Neural progenitor cell (in vitro differentiated cells): ENCODE results near the gene TCF7. TPM values are rescaled to one million over a fixed set of nuclear protein-coding genes. Genes with fewer than 3 reads are reported as not detected.

ENCODE experiments used
- DNase-seq: peaks from one replicate; pipeline ENCODE4 v3.0.0-alpha.2; 2016; ENCODE audit warnings: low spot score
- H2AFZ ChIP-seq: fragments of 200-600 bp; sonication (generic); replicated peaks from 2 replicates; pipeline ENCODE4 v1.6.1; 2016; ENCODE audit warnings: antibody characterized with exemption
- H3F3A ChIP-seq: fragments of 200-600 bp; sonication (generic); 2 replicates; pipeline ENCODE4 v1.6.1; 2016; ENCODE audit warnings: antibody characterized with exemption, low read depth
- H3K27ac ChIP-seq: fragments of 200-600 bp; sonication (generic); 2 replicates; pipeline ENCODE4 v1.5.1; 2016; ENCODE audit warnings: mild to moderate bottlenecking
- H3K27me3 ChIP-seq: fragments of 200-600 bp; sonication (generic); 2 replicates; pipeline ENCODE4 v1.6.1; 2016; ENCODE audit warnings: mild to moderate bottlenecking, moderate library complexity
- H3K36me3 ChIP-seq: fragments of 200-600 bp; sonication (generic); 2 replicates; pipeline ENCODE4 v1.5.1; 2016
- H3K4me1 ChIP-seq: fragments of 200-600 bp; sonication (generic); 2 replicates; pipeline ENCODE4 v1.6.1; 2016; ENCODE audit warnings: mixed run types
- H3K4me2 ChIP-seq: fragments of 200-600 bp; sonication (generic); 2 replicates; pipeline ENCODE4 v1.6.1; 2016
- H3K4me3 ChIP-seq: fragments of 200-600 bp; sonication (generic); 2 replicates; pipeline ENCODE4 v1.5.1; 2016
- H3K79me2 ChIP-seq: fragments of 200-600 bp; sonication (generic); 2 replicates; pipeline ENCODE4 v1.6.1; 2016; ENCODE audit warnings: low read depth
- H3K9ac ChIP-seq: fragments of 200-600 bp; sonication (generic); 2 replicates; pipeline ENCODE4 v1.6.1; 2016
- H3K9me3 ChIP-seq: fragments of 200-600 bp; sonication (generic); 2 replicates; pipeline ENCODE4 v1.5.1; 2016; ENCODE audit warnings: low read depth
- H4K20me1 ChIP-seq: fragments of 200-600 bp; sonication (generic); 2 replicates; pipeline ENCODE4 v1.6.1; 2016; ENCODE audit warnings: low read depth
- H3K27ac Mint-ChIP-seq: 3 replicates; pipeline ENCODE4 v1.8.0; 2021; ENCODE audit warnings: mixed read lengths
- H3K27me3 Mint-ChIP-seq: 2 replicates; pipeline ENCODE4 v1.8.0; 2022; ENCODE audit warnings: low read depth, mild to moderate bottlenecking, inconsistent platforms, moderate library complexity, mixed read lengths; ENCODE audit not compliant: insufficient read depth
- H3K36me3 Mint-ChIP-seq: 3 replicates; pipeline ENCODE4 v1.8.0; 2021; ENCODE audit warnings: mixed read lengths
- H3K4me1 Mint-ChIP-seq: 3 replicates; pipeline ENCODE4 v1.8.0; 2021; ENCODE audit warnings: mixed read lengths
- H3K4me3 Mint-ChIP-seq: 3 replicates; pipeline ENCODE4 v1.8.0; 2021; ENCODE audit warnings: mild to moderate bottlenecking, moderate library complexity, mixed read lengths
- H3K9me3 Mint-ChIP-seq: 3 replicates; pipeline ENCODE4 v1.8.0; 2020; ENCODE audit warnings: mixed read lengths
- CTCF ChIP-seq: fragments of 200-600 bp; sonication (generic); IDR thresholded peaks from 2 replicates; pipeline ENCODE4 v1.5.1; 2017; ENCODE audit warnings: antibody characterized with exemption, mild to moderate bottlenecking
- EZH2 ChIP-seq: fragments of 200-600 bp; sonication (generic); IDR thresholded peaks from 2 replicates; pipeline ENCODE4 v1.6.1; 2017; ENCODE audit warnings: antibody characterized with exemption, mild to moderate bottlenecking, moderate library complexity
- EZH2phosphoT487 ChIP-seq: fragments of 200-600 bp; sonication (generic); IDR thresholded peaks from 2 replicates; pipeline ENCODE4 v1.6.1; 2017; ENCODE audit warnings: antibody characterized with exemption
- total RNA-seq: library from RNA; depleted of rRNA; stranded (reverse); fragments of >200 nt; gene quantifications from 2 replicates; pipeline ENCODE4 v1.2.3, GENCODE V29; 2015; ENCODE audit warnings: low replicate concordance

Gene TCF7
- total RNA-seq, 1 donor from 2014 or later, result 0.73 TPM

GRCh38 chr5:134145041-134145757 lies 30.7 kb downstream of the TCF7 start:
- Mint-ChIP-seq H3K36me3 (peaks cover 24% of the 10 kb centered on the region), H3K4me1 (peaks cover 6% of the 10 kb centered on the region), H3K4me3 (no peak overlapping the region), H3K27ac (peak overlapping the region; percentile 25), H3K27me3 (peaks cover 8% of the 10 kb centered on the region), H3K9me3 (no peaks in the 10 kb centered on the region)
- Histone ChIP-seq H3K79me2 (peaks cover 10% of the 10 kb centered on the region), H3K4me1 (no peaks in the 10 kb centered on the region), H3K4me3 (no peak overlapping the region), H3K9me3 (no peaks in the 10 kb centered on the region), H4K20me1 (peaks cover 92% of the 10 kb centered on the region), H3K27ac (no peak overlapping the region), H3K9ac (no peak overlapping the region), H3F3A (peaks cover 13% of the 10 kb centered on the region), H3K36me3 (no peaks in the 10 kb centered on the region), H2AFZ (no peak overlapping the region), H3K27me3 (no peaks in the 10 kb centered on the region), H3K4me2 (no peak overlapping the region)
- DNase-seq, result no peak
- TF ChIP-seq EZH2, result no peak
- no peak for TF ChIP-seq CTCF
- no peak for TF ChIP-seq EZH2phosphoT487

- H3K27me3 Mint-ChIP-seq, result peaks cover 8% of the 10 kb centered on the region
- H3K4me3 Mint-ChIP-seq, result no peak overlapping the region
- Histone ChIP-seq H3K27me3 (no peaks in the 10 kb centered on the region), H4K20me1 (peaks cover 88% of the 10 kb centered on the region), H3K4me2 (no peak overlapping the region), H3K9ac (no peak overlapping the region), H3K79me2 (peaks cover 10% of the 10 kb centered on the region), H3K27ac (no peak overlapping the region), H2AFZ (no peak overlapping the region), H3K4me3 (no peak overlapping the region), H3K36me3 (no peaks in the 10 kb centered on the region), H3F3A (peaks cover 13% of the 10 kb centered on the region), H3K4me1 (no peaks in the 10 kb centered on the region), H3K9me3 (no peaks in the 10 kb centered on the region)
- H3K4me1 Mint-ChIP-seq, result peaks cover 2% of the 10 kb centered on the region
- DNase-seq, result peak; percentile 81
- TF ChIP-seq EZH2, result no peak
- TF ChIP-seq CTCF, result peak; percentile 83
- no peak for TF ChIP-seq EZH2phosphoT487
- H3K9me3 Mint-ChIP-seq, result no peaks in the 10 kb centered on the region
- no peak overlapping the region for H3K27ac Mint-ChIP-seq
- peaks cover 24% of the 10 kb centered on the region for H3K36me3 Mint-ChIP-seq
These were observed 31.5 kb downstream of the TCF7 start for GRCh38 chr5:134145779-134146581.

- peaks cover 10% of the 10 kb centered on the region for H3K79me2 ChIP-seq
- H3K27ac Mint-ChIP-seq, result no peak overlapping the region
- no peak overlapping the region for H3K4me3 ChIP-seq
- H3K27me3 Mint-ChIP-seq, result peaks cover 8% of the 10 kb centered on the region
- H2AFZ ChIP-seq, result no peak overlapping the region
- H3K9me3 ChIP-seq, result no peaks in the 10 kb centered on the region
- DNase-seq, result no peak
- no peaks in the 10 kb centered on the region for H3K4me1 ChIP-seq
- H3K4me2 ChIP-seq, result no peak overlapping the region
- peaks cover 2% of the 10 kb centered on the region for H3K4me1 Mint-ChIP-seq
- no peak overlapping the region for H3K9ac ChIP-seq
- H3K9me3 Mint-ChIP-seq, result no peaks in the 10 kb centered on the region
- H3K36me3 ChIP-seq, result no peaks in the 10 kb centered on the region
- H3K36me3 Mint-ChIP-seq, result peaks cover 26% of the 10 kb centered on the region
- peaks cover 13% of the 10 kb centered on the region for H3F3A ChIP-seq
- no peak for TF ChIP-seq CTCF
- no peak for TF ChIP-seq EZH2
- TF ChIP-seq EZH2phosphoT487, result no peak
- H4K20me1 ChIP-seq, result peaks cover 83% of the 10 kb centered on the region
- H3K4me3 Mint-ChIP-seq, result no peak overlapping the region
- no peaks in the 10 kb centered on the region for H3K27me3 ChIP-seq
- H3K27ac ChIP-seq, result no peak overlapping the region
These were observed 32.4 kb downstream of the TCF7 start for GRCh38 chr5:134146651-134147518.
